PC-3 (cell line): ENCODE results near the gene GHITM.

ENCODE experiments used
- CTCF ChIP-seq: fragments of 300-600 bp; sonication (generic); conservative IDR thresholded peaks from 2 replicates; pipeline ENCODE4 v1.5.1; 2017; ENCODE audit warnings: antibody characterized with exemption, low read depth, mild to moderate bottlenecking, low read length
- EZH2 ChIP-seq: fragments of 300-600 bp; sonication (generic); IDR thresholded peaks from one replicate; pipeline ENCODE4 v1.6.1; 2017; ENCODE audit warnings: antibody characterized with exemption, mild to moderate bottlenecking, low read length; ENCODE audit not compliant: unreplicated experiment
- EZH2phosphoT487 ChIP-seq: fragments of 300-600 bp; sonication (generic); IDR thresholded peaks from 2 replicates; pipeline ENCODE4 v1.6.1; 2018; ENCODE audit warnings: mild to moderate bottlenecking, antibody characterized with exemption, low read length, borderline replicate concordance

- TF ChIP-seq CTCF (no peak), EZH2phosphoT487 (no peak), EZH2 (no peak)
These were observed 33.4 kb downstream of the GHITM start for GRCh38 chr10:84172467-84173356.
